ENCODE data around the gene DNAI2. TPM values are rescaled to one million over a fixed set of nuclear protein-coding genes. Genes with fewer than 3 reads are reported as not detected.

DNAI2 gene
- polyA plus RNA-seq, 2 of the 4 experiments (the other 2 are of a cell fraction), result not detected

DNA sequence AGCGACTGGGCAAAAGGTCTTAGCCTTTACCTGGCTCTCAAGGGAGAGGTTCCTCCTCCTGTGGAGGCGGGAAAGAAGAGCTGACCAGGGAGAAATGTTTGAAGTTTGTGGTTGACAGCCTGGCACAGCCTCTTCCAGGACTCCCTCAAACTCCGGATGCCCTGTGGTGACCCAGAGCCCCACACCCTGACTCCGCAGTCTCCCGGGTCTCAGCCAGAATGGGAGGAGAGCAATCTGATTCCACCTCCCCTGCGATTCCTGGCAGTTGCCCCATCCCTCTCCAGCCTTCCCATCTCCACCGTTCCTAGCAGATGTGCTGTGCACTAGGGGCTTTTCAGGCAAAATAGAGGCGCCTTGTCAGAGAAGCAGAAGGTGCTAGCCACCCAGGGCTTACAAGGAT is 5.5 kb upstream of the DNAI2 start:
- H3K4me3 ChIP-seq, result no peak overlapping the region
- no peak overlapping the region for H3K4me2 ChIP-seq
- no peaks in the 10 kb centered on the region for H3K4me1 ChIP-seq
- no peaks in the 10 kb centered on the region; the same call in 2 of the 3 replicates for H3K9me3 ChIP-seq
- TF ChIP-seq RAD21 (conservative IDR thresholded peaks at IDR 0.05 in 1 of 2, IDR thresholded peaks at IDR 0.05 in 1 of 2), result no peak
- no peak for TF ChIP-seq RNF2 (IDR thresholded peaks at IDR 0.05; ENCODE audit: borderline replicate concordance, low read depth)
- no peak for TF ChIP-seq NPAS2 (CRISPR knock-in tag; IDR thresholded peaks at IDR 0.05; ENCODE audit: borderline replicate concordance)
- TF ChIP-seq, protein P1, sequence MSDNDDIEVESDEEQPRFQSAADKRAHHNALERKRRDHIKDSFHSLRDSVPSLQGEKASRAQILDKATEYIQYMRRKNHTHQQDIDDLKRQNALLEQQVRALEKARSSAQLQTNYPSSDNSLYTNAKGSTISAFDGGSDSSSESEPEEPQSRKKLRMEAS (IDR thresholded peaks at IDR 0.05), result no peak
- TF ChIP-seq KDM5A (IDR thresholded peaks at IDR 0.05), result no peak
- no peak for TF ChIP-seq ZSCAN20 (CRISPR knock-in tag; IDR thresholded peaks at IDR 0.05)
- TF ChIP-seq, protein P2, sequence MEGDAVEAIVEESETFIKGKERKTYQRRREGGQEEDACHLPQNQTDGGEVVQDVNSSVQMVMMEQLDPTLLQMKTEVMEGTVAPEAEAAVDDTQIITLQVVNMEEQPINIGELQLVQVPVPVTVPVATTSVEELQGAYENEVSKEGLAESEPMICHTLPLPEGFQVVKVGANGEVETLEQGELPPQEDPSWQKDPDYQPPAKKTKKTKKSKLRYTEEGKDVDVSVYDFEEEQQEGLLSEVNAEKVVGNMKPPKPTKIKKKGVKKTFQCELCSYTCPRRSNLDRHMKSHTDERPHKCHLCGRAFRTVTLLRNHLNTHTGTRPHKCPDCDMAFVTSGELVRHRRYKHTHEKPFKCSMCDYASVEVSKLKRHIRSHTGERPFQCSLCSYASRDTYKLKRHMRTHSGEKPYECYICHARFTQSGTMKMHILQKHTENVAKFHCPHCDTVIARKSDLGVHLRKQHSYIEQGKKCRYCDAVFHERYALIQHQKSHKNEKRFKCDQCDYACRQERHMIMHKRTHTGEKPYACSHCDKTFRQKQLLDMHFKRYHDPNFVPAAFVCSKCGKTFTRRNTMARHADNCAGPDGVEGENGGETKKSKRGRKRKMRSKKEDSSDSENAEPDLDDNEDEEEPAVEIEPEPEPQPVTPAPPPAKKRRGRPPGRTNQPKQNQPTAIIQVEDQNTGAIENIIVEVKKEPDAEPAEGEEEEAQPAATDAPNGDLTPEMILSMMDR (IDR thresholded peaks at IDR 0.05), result no peak
- no peak for TF ChIP-seq ESRRA (IDR thresholded peaks at IDR 0.05; ENCODE audit: borderline replicate concordance, low read length)
- no peak for TF ChIP-seq FOXS1 (CRISPR knock-in tag; IDR thresholded peaks at IDR 0.05)
- no peak for TF ChIP-seq POLR2AphosphoS2 (conservative IDR thresholded peaks at IDR 0.05; ENCODE audit: low read length)
- no peak for TF ChIP-seq HOXB5 (CRISPR knock-in tag; IDR thresholded peaks at IDR 0.05)
- no peak for TF ChIP-seq MAZ (IDR thresholded peaks at IDR 0.05; ENCODE audit: borderline replicate concordance, low read depth, low read length)
- no peak for TF ChIP-seq GATA3 (IDR thresholded peaks at IDR 0.05; ENCODE audit: borderline replicate concordance)
- TF ChIP-seq, protein P3, sequence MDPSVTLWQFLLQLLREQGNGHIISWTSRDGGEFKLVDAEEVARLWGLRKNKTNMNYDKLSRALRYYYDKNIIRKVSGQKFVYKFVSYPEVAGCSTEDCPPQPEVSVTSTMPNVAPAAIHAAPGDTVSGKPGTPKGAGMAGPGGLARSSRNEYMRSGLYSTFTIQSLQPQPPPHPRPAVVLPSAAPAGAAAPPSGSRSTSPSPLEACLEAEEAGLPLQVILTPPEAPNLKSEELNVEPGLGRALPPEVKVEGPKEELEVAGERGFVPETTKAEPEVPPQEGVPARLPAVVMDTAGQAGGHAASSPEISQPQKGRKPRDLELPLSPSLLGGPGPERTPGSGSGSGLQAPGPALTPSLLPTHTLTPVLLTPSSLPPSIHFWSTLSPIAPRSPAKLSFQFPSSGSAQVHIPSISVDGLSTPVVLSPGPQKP (IDR thresholded peaks at IDR 0.05; ENCODE audit: low read depth, low read length), result no peak
- TF ChIP-seq NR3C1 (IDR thresholded peaks at IDR 0.05), result no peak
- TF ChIP-seq SMC3 (IDR thresholded peaks at IDR 0.05), result no peak
- H3K27ac ChIP-seq, result no peak overlapping the region
- ATAC-seq, result no peak
- DNase-seq (ENCODE audit: low read depth in 1 of 2, low spot score in 1 of 2), result no peak
- CTCF ChIA-PET, result interaction anchor here (0.6 to 1.5 kb wide), 4 partner anchors 8 to 69 kb away, joined by 4 to 5 read pairs (median 4); no protein-coding TSS in a partner anchor
- FAIRE-seq, result no peak
- POLR2A ChIA-PET, result no interaction called here
- 27% methylated on average over 8 of the region's 8 CpGs for WGBS (ENCODE audit: missing lambda C conversion rate)

DNA sequence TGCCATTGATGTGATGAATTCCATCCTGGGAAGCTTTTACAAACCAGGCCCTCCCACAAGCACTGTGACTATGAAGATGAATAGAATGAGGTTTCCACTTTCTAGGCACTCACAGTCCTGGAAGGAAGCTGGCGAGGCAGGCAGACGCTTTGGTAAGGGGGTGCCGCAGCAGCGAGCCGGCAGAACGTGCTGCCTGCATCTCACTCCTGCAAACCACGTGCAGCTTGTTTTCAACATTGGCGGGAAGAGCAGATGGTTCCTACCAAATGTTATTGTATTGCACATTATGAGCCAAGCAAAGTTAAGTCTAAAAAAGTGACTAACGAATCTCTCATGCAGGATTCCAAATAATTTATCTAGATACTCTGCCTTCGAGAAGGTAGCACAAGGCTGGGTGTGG is 3.7 kb upstream of the DNAI2 start:
- Histone ChIP-seq H3K9me3 (no peaks in the 10 kb centered on the region; the same call in 2 of the 3 replicates), H3K4me1 (no peaks in the 10 kb centered on the region), H3K27ac (no peak overlapping the region), H3K4me3 (no peak overlapping the region), H3K4me2 (no peak overlapping the region)
- 62% methylated on average over 10 of the region's 10 CpGs for WGBS (ENCODE audit: missing lambda C conversion rate)
- ChIA-PET CTCF (interaction anchor here (0.7 to 1.7 kb wide), 5 partner anchors 9 to 98 kb away, joined by 3 to 5 read pairs (median 3); partner anchors contain the start of gene GPR142), POLR2A (no interaction called here)
- no peak for DNase-seq (ENCODE audit: low read depth in 1 of 2, low spot score in 1 of 2)
- FAIRE-seq, result no peak
- no peak for ATAC-seq
- no peak for TF ChIP-seq NFE2L2 (conservative IDR thresholded peaks at IDR 0.05; ENCODE audit: low read length)
- TF ChIP-seq, protein P4, sequence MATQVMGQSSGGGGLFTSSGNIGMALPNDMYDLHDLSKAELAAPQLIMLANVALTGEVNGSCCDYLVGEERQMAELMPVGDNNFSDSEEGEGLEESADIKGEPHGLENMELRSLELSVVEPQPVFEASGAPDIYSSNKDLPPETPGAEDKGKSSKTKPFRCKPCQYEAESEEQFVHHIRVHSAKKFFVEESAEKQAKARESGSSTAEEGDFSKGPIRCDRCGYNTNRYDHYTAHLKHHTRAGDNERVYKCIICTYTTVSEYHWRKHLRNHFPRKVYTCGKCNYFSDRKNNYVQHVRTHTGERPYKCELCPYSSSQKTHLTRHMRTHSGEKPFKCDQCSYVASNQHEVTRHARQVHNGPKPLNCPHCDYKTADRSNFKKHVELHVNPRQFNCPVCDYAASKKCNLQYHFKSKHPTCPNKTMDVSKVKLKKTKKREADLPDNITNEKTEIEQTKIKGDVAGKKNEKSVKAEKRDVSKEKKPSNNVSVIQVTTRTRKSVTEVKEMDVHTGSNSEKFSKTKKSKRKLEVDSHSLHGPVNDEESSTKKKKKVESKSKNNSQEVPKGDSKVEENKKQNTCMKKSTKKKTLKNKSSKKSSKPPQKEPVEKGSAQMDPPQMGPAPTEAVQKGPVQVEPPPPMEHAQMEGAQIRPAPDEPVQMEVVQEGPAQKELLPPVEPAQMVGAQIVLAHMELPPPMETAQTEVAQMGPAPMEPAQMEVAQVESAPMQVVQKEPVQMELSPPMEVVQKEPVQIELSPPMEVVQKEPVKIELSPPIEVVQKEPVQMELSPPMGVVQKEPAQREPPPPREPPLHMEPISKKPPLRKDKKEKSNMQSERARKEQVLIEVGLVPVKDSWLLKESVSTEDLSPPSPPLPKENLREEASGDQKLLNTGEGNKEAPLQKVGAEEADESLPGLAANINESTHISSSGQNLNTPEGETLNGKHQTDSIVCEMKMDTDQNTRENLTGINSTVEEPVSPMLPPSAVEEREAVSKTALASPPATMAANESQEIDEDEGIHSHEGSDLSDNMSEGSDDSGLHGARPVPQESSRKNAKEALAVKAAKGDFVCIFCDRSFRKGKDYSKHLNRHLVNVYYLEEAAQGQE (IDR thresholded peaks at IDR 0.05), result no peak
- TF ChIP-seq, protein P5, sequence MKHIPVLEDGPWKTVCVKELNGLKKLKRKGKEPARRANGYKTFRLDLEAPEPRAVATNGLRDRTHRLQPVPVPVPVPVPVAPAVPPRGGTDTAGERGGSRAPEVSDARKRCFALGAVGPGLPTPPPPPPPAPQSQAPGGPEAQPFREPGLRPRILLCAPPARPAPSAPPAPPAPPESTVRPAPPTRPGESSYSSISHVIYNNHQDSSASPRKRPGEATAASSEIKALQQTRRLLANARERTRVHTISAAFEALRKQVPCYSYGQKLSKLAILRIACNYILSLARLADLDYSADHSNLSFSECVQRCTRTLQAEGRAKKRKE (CRISPR knock-in tag; IDR thresholded peaks at IDR 0.05; ENCODE audit: low read depth), result no peak
- no peak for TF ChIP-seq SMC3 (IDR thresholded peaks at IDR 0.05)
- TF ChIP-seq, protein P6, sequence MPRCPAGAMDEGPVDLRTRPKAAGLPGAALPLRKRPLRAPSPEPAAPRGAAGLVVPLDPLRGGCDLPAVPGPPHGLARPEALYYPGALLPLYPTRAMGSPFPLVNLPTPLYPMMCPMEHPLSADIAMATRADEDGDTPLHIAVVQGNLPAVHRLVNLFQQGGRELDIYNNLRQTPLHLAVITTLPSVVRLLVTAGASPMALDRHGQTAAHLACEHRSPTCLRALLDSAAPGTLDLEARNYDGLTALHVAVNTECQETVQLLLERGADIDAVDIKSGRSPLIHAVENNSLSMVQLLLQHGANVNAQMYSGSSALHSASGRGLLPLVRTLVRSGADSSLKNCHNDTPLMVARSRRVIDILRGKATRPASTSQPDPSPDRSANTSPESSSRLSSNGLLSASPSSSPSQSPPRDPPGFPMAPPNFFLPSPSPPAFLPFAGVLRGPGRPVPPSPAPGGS (IDR thresholded peaks at IDR 0.05), result no peak
